ENCODE results near the gene PTX3. TPM values are rescaled to one million over a fixed set of nuclear protein-coding genes. Genes with fewer than 3 reads are reported as not detected.
A peak's percentile ranks its signal among the peaks of the same experiment; 100 is the strongest.

Gene PTX3
- total RNA-seq, 1 experiment from 2014 or later = 207 TPM

GRCh38 chr3:157475921-157476414, 39.3 kb downstream of the PTX3 start:
- DNase-seq (ENCODE audit: low spot score) = peak; percentile 76

GRCh38 chr3:157477441-157477840, 40.8 kb downstream of the PTX3 start:
- DNase-seq (ENCODE audit: low spot score) = peak; percentile 67

- no peak for DNase-seq (ENCODE audit: low spot score)
Observed at GRCh38 chr3:157479464-157480243, 43.0 kb downstream of the PTX3 start.

- no peak for DNase-seq (ENCODE audit: low spot score)
Observed at GRCh38 chr3:157487339-157487738, 50.7 kb downstream of the PTX3 start.

GRCh38 chr3:157488144-157488543, 51.5 kb downstream of the PTX3 start:
- no peak for DNase-seq (ENCODE audit: low spot score)

GRCh38 chr3:157491136-157491535, 54.5 kb downstream of the PTX3 start:
- no peak for DNase-seq (ENCODE audit: low spot score)

Other genes starting within 250 kb of the PTX3 start
- gene VEPH1, start 66.6 kb downstream of the PTX3 start, total RNA-seq (2014; rRNA removed; shearing (Covaris generic)) = 17.1 and 25.0 TPM in 2 replicates

Data from A172 (cell line).